HCT116 (cell line): ENCODE results near the gene HSPG2. TPM values are rescaled to one million over a fixed set of nuclear protein-coding genes. Genes with fewer than 3 reads are reported as not detected.

ENCODE experiments used
- ATAC-seq: fragments of 200-7000 bp; cut with Tn5 transposase; 2 replicates; pipeline ENCODE4 v1.9.1; 2020; ENCODE audit warnings: mild to moderate bottlenecking, moderate library complexity
- BruUV-seq: library from RNA; stranded (reverse); fragments of 400-500 nt; replicated peaks from 2 replicates; lab custom pipeline; 2021; lab: Mats Ljungman, UMichigan
- CTCF ChIA-PET: fragments of 300-600 bp; sonication (Branson Sonifier 250); formaldehyde crosslinking; loops from one replicate; lab custom pipeline; 2021; ENCODE audit warnings: antibody characterized with exemption; lab: Charles Lee
- POLR2A ChIA-PET: fragments of 300-600, 350-600 bp; sonication (Branson Sonifier 250); formaldehyde crosslinking; loops from one replicate; lab custom pipeline; 2021; ENCODE audit warnings: antibody characterized with exemption; lab: Charles Lee
- RAD21 ChIA-PET, 2 experiments: fragments of 300-600 bp; sonication (Branson Sonifier 250); formaldehyde crosslinking; loops; one replicate each; lab custom pipeline; 2023; ENCODE audit warnings: low total read pairs in 2 of 2; ENCODE audit not compliant: uncharacterized antibody in 2 of 2, unreplicated experiment in 2 of 2, low non-redundant PET in 1 of 2; lab: Charles Lee
- DNase-seq: peaks from one replicate; pipeline ENCODE4 v3.0.0-alpha.2; 2010; ENCODE audit warnings: low read depth, low spot score
- H2AFZ ChIP-seq: fragments of 200-600 bp; shearing (Covaris generic), sonication (generic); 2 replicates; pipeline ENCODE4 v1.6.1; 2017; ENCODE audit warnings: low read depth, mixed run types, mixed read lengths, antibody characterized with exemption, low read length; ENCODE audit not compliant: poor library complexity, severe bottlenecking
- H3K27ac ChIP-seq: 2 replicates; pipeline ENCODE4 v1.5.1; 2012; ENCODE audit warnings: low read depth, low read length
- H3K27me3 ChIP-seq: fragments of 200-600 bp; sonication (generic); 2 replicates; pipeline ENCODE4 v1.6.1; 2016; ENCODE audit warnings: mixed run types, low read length, mixed read lengths; ENCODE audit not compliant: insufficient read depth
- H3K36me3 ChIP-seq, 2 experiments: fragments of 200-500 bp in 1 of 2; fragments of 200-600 bp in 1 of 2; sonication (Bioruptor generic) in 1 of 2; sonication (generic) in 1 of 2; 2 replicates each; pipeline versions ENCODE4 v1.5.1 to v1.6.1; 2014 to 2016; ENCODE audit warnings: low read length in 2 of 2, inconsistent platforms in 1 of 2, mixed read lengths in 1 of 2, mixed run types in 1 of 2; ENCODE audit not compliant: insufficient read depth in 2 of 2, control insufficient read depth in 1 of 2
- H3K4me1 ChIP-seq, 2 experiments: fragments of 200-600 bp in 1 of 2; sonication (generic) in 1 of 2; 2 replicates each; pipeline versions ENCODE4 v1.5.1 to v1.6.1; 2012 to 2017; ENCODE audit warnings: low read length in 2 of 2, inconsistent platforms in 1 of 2, mild to moderate bottlenecking in 1 of 2, mixed read lengths in 1 of 2, mixed run types in 1 of 2, moderate library complexity in 1 of 2; ENCODE audit not compliant: insufficient read depth in 2 of 2, control insufficient read depth in 1 of 2
- H3K4me2 ChIP-seq: fragments of 200-600 bp; sonication (generic); 2 replicates; pipeline ENCODE4 v1.6.1; 2017; ENCODE audit warnings: mixed run types, low read length, mixed read lengths
- H3K4me3 ChIP-seq, 2 experiments: fragments of 200-600 bp in 1 of 2; sonication (generic) in 1 of 2; replicated peaks in 1 of 2; 2 replicates each; pipeline ENCODE4 v1.5.1; 2011 to 2016; ENCODE audit warnings: low read length in 2 of 2, control low read depth in 1 of 2, low read depth in 1 of 2, mild to moderate bottlenecking in 1 of 2, mixed read lengths in 1 of 2, mixed run types in 1 of 2
- H3K79me2 ChIP-seq: fragments of 200-600 bp; sonication (generic); 2 replicates; pipeline ENCODE4 v1.6.1; 2017; ENCODE audit warnings: mild to moderate bottlenecking, mixed run types, low read length, moderate library complexity, mixed read lengths; ENCODE audit not compliant: insufficient read depth
- H3K9ac ChIP-seq: fragments of 200-600 bp; sonication (generic); 2 replicates; pipeline ENCODE4 v1.6.1; 2016; ENCODE audit warnings: low read length, mixed read lengths
- H3K9me2 ChIP-seq: fragments of 200-600 bp; sonication (generic), shearing (Covaris generic); 2 replicates; pipeline ENCODE4 v1.6.1; 2017; ENCODE audit warnings: mixed run types, mild to moderate bottlenecking, moderate library complexity; ENCODE audit not compliant: insufficient read depth
- H3K9me3 ChIP-seq, 2 experiments: fragments of 200-500 bp in 1 of 2; fragments of 200-600 bp in 1 of 2; sonication (Bioruptor generic) in 1 of 2; sonication (generic) in 1 of 2; 2 replicates each; pipeline ENCODE4 v1.6.1; 2014 to 2017; ENCODE audit warnings: low read length in 2 of 2, mixed read lengths in 2 of 2, inconsistent platforms in 1 of 2, low read depth in 1 of 2, mild to moderate bottlenecking in 1 of 2, mixed run types in 1 of 2, moderate library complexity in 1 of 2; ENCODE audit not compliant: control insufficient read depth in 1 of 2, insufficient read depth in 1 of 2
- H4K20me1 ChIP-seq: fragments of 200-600 bp; sonication (generic), shearing (Covaris generic); 2 replicates; pipeline ENCODE4 v1.6.1; 2017; ENCODE audit warnings: mixed run types, mild to moderate bottlenecking, moderate library complexity; ENCODE audit not compliant: insufficient read depth
- CBX3 ChIP-seq: IDR thresholded peaks from 2 replicates; pipeline ENCODE4 v1.6.1; 2012; ENCODE audit warnings: low read depth
- CEBPB ChIP-seq: IDR thresholded peaks from 2 replicates; pipeline ENCODE4 v1.6.1; 2012; ENCODE audit warnings: low read depth
- ELF1 ChIP-seq: IDR thresholded peaks from 2 replicates; pipeline ENCODE4 v1.6.1; 2012; ENCODE audit warnings: low read depth, borderline replicate concordance
- EZH2 ChIP-seq: fragments of 200-600 bp; sonication (generic); IDR thresholded peaks from 2 replicates; pipeline ENCODE4 v1.6.1; 2017; ENCODE audit warnings: antibody characterized with exemption, mixed run types
- POLR2A ChIP-seq: IDR thresholded peaks from 2 replicates; pipeline ENCODE4 v1.7.0; 2011; ENCODE audit warnings: borderline replicate concordance; ENCODE audit not compliant: insufficient read depth, insufficient read length; ENCODE audit errors: extremely low read depth
- POLR2AphosphoS5 ChIP-seq: IDR thresholded peaks from 2 replicates; pipeline ENCODE4 v1.6.1; 2011; ENCODE audit warnings: mild to moderate bottlenecking, low read depth, low read length, moderate library complexity
- REST ChIP-seq: IDR thresholded peaks from 2 replicates; pipeline ENCODE4 v1.6.1; 2012; ENCODE audit warnings: low read depth
- SIN3A ChIP-seq: IDR thresholded peaks from 2 replicates; pipeline ENCODE4 v1.6.1; 2012; ENCODE audit warnings: low read depth
- SRF ChIP-seq: IDR thresholded peaks from 2 replicates; pipeline ENCODE4 v1.6.1; 2012; ENCODE audit warnings: low read depth
- YY1 ChIP-seq: IDR thresholded peaks from 2 replicates; pipeline ENCODE4 v1.6.1; 2011; ENCODE audit warnings: low read length, low read depth, moderate library complexity, mild to moderate bottlenecking; ENCODE audit not compliant: insufficient replicate concordance; ENCODE audit errors: extremely low read depth
- ZNF274 ChIP-seq: fragments of 200-500 bp; sonication (Bioruptor generic); IDR thresholded peaks from 2 replicates; pipeline ENCODE4 v1.6.1; 2014; ENCODE audit warnings: mild to moderate bottlenecking, low read depth, low read length, inconsistent platforms
- intact Hi-C: fragments of 100-400 bp; cut with micrococcal nuclease; formaldehyde crosslinking; loops from 2 replicates; pipeline ENCODE4 v1.10.0; 2022
- total RNA-seq: library from RNA; stranded (reverse); gene quantifications from one replicate; pipeline ENCODE4 v1.2.1, GENCODE V29; 2021; ENCODE audit not compliant: unreplicated experiment

The HSPG2 gene
- total RNA-seq, 1 experiment from 2014 or later, result 55.7 TPM

- Histone ChIP-seq H3K27ac (no peak overlapping the region), H3K9me2 (no peaks in the 10 kb centered on the region), H3K36me3 (no peaks in the 10 kb centered on the region), H3K9me3 (no peaks in the 10 kb centered on the region), H2AFZ (no peak overlapping the region), H3K79me2 (no peaks in the 10 kb centered on the region), H3K27me3 (no peaks in the 10 kb centered on the region), H4K20me1 (no peaks in the 10 kb centered on the region), H3K4me1 (peaks cover 11 to 23% of the 10 kb centered on the region in 2 experiments; a peak in 3 of 4 replicates), H3K4me3 (no peak overlapping the region), H3K4me2 (no peak overlapping the region), H3K9ac (no peak overlapping the region)
- no peak for ATAC-seq
- DNase-seq, result no peak
- ChIA-PET CTCF (no interaction called here), POLR2A (no interaction called here), RAD21 (no interaction called here)
- BruUV-seq, result no TSS peak
- TF ChIP-seq SRF (no peak), SIN3A (no peak), POLR2A (no peak), POLR2AphosphoS5 (no peak), CBX3 (no peak)
- intact Hi-C loops, result no loop called here
Observed at GRCh38 chr1:21815724-21816321, 121.3 kb downstream of the HSPG2 start.

- ChIA-PET RAD21 (no interaction called here), CTCF (no interaction called here), POLR2A (no interaction called here)
- intact Hi-C loops, result no loop called here
- no peaks in the 10 kb centered on the region for H4K20me1 ChIP-seq
- no peaks in the 10 kb centered on the region for H3K27me3 ChIP-seq
- no peak overlapping the region for H3K27ac ChIP-seq
- no peak for DNase-seq
- no peak overlapping the region for H3K9ac ChIP-seq
- no peak overlapping the region for H3K4me3 ChIP-seq
- H3K9me2 ChIP-seq, result no peaks in the 10 kb centered on the region
- no peak for ATAC-seq
- TF ChIP-seq ELF1 (no peak), REST (no peak), ZNF274 (no peak), YY1 (no peak), CEBPB (no peak), EZH2 (no peak)
- no peaks in the 10 kb centered on the region for H3K36me3 ChIP-seq
- no peaks in the 10 kb centered on the region for H3K79me2 ChIP-seq
- H3K4me2 ChIP-seq, result no peak overlapping the region
- no peaks in the 10 kb centered on the region for H3K9me3 ChIP-seq
- H2AFZ ChIP-seq, result no peak overlapping the region
- BruUV-seq, result no TSS peak
- peaks cover 11 to 23% of the 10 kb centered on the region in 2 experiments; a peak in 3 of 4 replicates for H3K4me1 ChIP-seq
Observed at GRCh38 chr1:21814981-21815582, 122.0 kb downstream of the HSPG2 start.
